GM21619 (cell line): ENCODE measurements around the gene CNTD1.

ENCODE experiments used
- ATAC-seq: cut with Tn5 transposase; IDR thresholded peaks from one replicate; pipeline ENCODE4 v1.9.1; 2021; ENCODE audit not compliant: unreplicated experiment

The CNTD1 gene

GRCh38 chr17:42779304-42779935, 19.2 kb upstream of the CNTD1 start:
- ATAC-seq: no peak

DNA sequence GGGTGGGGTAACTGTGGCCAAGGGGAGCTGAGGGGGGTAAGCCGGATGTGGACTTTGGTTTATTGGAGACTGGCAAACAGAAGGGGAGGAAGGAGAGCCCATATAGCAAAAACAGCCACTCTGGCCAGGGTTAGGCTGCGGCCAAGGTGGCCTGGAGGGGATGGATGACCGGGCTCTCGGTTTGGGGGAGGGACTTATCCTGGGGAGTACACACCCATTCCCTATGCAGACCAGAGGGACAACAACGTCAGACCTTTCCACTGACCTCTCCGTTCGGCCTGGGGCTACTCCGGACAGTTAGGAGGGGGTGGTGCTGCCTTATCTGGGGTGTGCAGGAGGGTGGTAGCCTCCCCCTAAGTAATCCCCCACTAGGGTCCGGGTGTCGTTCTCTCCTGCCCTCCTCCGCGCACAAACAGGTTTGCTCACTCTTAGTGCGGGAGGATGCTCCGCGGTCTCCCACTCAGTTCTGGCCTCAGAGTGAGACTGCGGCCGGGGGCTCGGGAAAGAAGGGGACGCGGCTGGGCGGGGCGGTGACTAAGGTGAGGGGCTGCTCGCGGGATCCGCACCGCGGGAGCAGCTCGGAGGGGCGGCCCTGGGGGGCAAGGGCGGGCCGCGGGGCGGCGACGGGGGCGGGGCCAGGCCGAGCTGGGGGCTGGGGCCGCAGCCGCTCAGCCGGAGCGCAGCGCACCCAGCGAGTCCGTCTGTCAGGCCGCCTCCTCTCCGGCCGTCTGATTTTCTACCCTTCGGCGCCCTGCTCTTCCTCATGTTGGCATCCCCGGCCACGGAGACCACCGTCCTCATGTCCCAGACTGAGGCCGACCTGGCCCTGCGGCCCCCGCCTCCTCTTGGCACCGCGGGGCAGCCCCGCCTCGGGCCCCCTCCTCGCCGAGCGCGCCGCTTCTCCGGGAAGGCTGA, 18.5 kb upstream of the CNTD1 start, which contains the start of gene WNK4:
WNK4 (plus strand) TSS at position 675 of the 915 bp plus-strand sequence; CDS start at position 764, 89 bp downstream.
- no peak for ATAC-seq

DNA sequence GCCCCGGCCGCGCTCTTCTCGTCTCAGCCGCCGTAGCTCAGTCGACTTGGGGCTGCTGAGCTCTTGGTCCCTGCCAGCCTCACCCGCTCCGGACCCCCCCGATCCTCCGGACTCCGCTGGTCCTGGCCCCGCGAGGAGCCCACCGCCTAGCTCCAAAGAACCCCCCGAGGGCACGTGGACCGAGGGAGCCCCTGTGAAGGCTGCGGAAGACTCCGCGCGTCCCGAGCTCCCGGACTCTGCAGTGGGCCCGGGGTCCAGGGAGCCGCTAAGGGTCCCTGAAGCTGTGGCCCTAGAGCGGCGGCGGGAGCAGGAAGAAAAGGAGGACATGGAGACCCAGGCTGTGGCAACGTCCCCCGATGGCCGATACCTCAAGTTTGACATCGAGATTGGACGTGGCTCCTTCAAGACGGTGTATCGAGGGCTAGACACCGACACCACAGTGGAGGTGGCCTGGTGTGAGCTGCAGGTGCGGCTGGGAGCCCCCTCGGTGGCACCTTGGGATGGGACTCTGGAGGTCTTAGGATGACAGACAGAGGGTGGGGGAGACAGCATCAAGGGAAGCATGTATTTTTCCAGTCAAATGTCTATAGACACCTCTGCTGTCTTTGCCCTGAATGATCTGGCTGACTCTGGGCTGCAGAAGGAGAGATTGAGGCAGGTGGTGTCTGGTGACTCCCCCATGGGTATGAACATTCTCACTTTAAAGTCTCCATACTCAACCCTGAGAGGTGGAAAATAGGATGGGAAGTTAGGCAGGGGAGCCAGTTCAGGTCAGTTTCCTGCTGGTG, 17.6 kb upstream of the CNTD1 start:
- ATAC-seq: no peak

DNA sequence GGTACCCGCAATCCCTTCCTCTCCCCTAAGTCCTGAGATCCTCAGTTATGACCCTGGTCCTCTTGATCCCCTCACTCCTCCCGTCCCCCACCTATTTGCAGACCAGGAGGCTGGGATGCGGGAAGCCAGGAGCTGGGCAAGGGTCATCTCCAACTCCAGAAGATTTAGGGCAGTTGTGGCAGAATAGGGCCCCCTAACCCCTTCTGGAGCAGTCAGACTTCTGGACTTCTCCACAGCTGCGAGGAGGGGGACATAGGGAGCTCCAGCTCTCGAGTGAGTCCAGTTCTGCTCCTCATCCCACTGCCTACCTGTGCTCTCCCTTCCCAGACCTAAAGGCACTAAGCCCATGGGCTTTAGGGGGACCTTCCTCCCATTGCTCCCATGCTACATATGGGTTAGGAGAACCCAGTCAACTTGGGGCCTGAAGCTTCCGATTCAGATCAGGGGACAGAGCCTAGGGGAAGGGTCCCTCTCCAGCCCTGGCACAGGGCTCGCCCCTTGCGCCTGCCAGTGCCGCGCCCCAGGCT, 17.0 kb upstream of the CNTD1 start:
- no peak for ATAC-seq

- no peak for ATAC-seq
Observed at GRCh38 chr17:42782166-42783061, 16.2 kb upstream of the CNTD1 start.

GRCh38 chr17:42783062-42783790, 15.4 kb upstream of the CNTD1 start:
- ATAC-seq: no peak

DNA sequence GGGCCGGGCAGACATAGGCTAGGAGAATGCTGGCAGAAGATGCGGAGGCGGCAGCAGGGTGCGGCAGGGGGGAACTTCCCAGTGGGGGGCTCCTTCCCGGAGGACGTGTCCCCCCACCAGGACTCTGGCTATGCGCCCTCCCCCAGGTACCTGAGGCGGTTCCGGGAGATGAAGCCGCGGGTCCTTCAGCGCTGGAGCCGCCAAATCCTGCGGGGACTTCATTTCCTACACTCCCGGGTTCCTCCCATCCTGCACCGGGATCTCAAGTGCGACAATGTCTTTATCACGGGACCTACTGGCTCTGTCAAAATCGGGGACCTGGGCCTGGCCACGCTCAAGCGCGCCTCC, 14.9 kb upstream of the CNTD1 start:
- ATAC-seq: no peak

GRCh38 chr17:42784409-42784808, 14.3 kb upstream of the CNTD1 start:
- no peak for ATAC-seq

- no peak for ATAC-seq
Observed at GRCh38 chr17:42784811-42785592, 13.7 kb upstream of the CNTD1 start.

GRCh38 chr17:42787266-42787665, 11.4 kb upstream of the CNTD1 start:
- ATAC-seq: no peak

GRCh38 chr17:42791948-42792347, 6.7 kb upstream of the CNTD1 start:
- ATAC-seq: no peak

DNA sequence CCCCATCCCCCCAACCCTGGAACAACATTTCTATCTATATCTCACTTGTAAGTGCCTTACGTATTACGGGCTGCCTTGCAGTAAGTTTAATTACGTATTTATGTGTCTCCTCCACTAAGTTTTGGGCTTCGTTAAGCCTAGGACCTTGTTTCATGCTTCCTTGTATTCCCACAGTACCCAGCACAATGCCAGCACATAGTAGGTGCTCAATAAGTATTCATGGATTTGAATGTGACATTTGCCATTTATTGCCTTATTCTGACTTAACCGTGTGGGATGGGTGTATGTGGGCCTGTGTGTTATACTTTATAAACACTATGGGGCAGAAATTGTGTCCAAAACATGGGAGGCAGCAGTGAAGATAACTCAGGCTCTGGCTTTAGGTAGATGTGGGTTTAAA, 6.1 kb upstream of the CNTD1 start:
- ATAC-seq: no peak

- ATAC-seq: no peak
Observed at GRCh38 chr17:42795061-42795460, 3.6 kb upstream of the CNTD1 start.

- ATAC-seq: no peak
Observed at GRCh38 chr17:42795465-42795864, 3.2 kb upstream of the CNTD1 start.

- no peak for ATAC-seq
Observed at GRCh38 chr17:42796066-42796758, 2.4 kb upstream of the CNTD1 start.

DNA sequence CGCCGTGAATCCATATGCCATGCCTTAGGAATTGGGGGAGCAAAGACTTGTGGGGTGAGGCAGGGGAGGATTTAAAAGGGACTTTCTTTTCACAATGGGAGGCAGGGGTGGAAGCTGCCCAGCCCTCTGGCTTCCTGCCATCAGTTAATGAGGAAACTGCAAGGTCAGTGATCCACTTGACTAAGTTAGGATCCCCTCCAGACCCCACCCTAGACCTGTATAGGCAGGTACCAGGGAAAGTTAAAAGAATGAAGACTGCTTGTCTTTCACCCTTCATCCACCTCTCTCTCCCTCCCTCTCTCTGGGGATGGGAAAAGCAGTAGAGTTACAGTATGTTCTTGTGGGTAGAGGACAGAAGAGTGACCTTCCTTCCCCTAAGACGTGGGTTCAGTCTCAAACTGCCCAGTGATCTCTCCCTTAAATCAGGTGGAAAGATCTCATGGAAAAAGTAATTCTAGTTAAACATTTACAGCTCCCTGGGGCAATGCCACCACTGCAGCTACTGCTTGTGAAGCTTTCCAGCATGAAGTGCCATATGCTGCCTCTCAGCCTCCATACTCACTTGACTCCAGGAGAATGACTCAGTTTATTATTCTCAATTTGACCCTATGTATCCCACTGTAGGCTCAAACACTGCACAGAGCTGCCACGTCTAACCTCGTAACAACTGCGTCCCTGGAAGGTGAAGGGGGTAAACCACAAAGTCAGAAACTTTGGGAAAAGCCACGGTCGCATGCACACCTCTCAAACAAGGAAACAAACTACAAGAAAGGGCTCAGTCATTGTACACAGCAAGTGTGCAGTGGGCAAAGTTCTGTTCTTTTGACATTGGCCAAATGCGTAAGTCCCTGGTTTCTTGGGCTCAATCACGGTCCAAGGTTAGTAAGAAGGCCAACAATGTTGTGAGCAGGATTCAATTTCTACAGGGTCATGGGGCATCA, 1.3 kb upstream of the CNTD1 start:
- ATAC-seq: no peak

DNA sequence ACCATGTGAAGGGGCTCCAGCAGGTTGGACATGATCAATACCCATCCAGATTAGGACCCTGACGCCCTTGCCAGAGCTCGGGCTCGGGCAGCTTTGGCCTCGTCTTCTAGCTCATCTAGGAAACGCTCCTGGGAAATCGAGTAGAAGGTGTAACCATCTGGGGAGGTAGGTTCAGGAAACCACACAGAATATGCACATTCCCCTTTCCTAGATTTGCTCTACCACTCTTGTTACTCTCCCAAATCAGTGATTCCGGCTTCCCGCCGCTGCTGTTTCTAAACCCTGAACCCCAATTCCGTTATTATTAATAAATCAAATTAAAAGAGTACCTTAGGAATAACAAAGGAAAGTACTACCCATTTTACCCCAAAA, 664 bp upstream of the CNTD1 start:
- no peak for ATAC-seq
